HG03108 (cell line): Measurements from ENCODE around the gene NCS1.

Experiments used
- ATAC-seq: cut with Tn5 transposase; IDR thresholded peaks from one replicate; pipeline ENCODE4 v1.9.1; 2021; ENCODE audit warnings: moderate library complexity; ENCODE audit not compliant: unreplicated experiment

The NCS1 gene

DNA sequence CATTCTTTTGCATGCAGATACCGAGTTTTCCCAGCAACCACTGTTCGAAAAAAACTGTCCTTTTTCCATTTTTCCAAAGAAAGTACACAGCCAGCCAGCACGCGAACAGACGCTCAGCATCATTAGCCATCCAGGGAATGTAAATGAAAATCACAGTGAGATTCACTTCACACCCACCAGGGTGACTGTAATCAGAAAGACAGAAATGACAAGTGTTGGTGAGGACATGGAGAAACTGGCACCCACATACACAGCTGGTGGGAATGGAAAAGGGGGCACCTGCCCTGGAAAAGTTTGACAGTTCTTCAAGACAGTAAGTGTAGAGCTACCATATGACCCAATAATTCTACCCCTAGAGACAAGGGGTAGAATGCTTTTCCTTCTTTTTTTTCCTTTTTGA is 25.0 kb upstream of the NCS1 start:
- no peak for ATAC-seq

DNA sequence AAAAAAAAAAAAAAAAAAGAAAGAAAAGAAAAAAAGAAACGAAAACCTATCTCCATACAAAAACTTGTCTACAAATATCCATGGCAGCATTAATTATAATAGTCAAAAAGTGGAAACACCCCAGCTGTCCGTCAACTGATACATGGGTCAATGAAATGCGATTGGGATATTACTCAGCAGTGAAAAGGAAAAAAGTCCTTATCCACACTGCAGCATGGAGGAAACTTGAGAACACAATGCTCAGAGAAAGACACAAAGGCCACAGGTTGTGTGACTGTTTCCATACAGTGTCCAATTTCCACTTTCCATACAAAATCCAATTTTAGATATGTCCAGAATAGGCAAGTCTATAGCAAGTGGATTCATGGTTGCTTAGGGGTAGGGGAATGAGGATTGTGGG is 24.3 kb upstream of the NCS1 start:
- no peak for ATAC-seq

DNA sequence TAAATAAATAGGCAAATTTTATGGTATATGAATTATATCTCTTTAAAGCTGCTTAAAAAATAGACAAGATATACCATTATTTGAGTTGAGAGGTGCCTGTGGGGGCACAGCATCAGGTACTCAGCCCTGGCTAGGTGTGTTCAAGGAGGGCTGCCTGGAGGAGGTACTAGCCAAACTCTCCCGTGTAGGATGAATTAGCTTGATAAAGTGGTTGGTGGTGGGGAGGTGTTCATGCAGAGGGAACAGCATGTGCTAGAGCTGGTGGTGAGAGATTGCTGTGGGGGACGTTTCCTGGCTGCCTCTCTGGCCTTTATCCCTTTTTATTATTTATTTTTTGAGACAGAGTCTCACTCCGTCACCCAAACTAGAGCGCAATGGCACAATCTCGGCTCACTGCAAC is 23.2 kb upstream of the NCS1 start:
- ATAC-seq: no peak

DNA sequence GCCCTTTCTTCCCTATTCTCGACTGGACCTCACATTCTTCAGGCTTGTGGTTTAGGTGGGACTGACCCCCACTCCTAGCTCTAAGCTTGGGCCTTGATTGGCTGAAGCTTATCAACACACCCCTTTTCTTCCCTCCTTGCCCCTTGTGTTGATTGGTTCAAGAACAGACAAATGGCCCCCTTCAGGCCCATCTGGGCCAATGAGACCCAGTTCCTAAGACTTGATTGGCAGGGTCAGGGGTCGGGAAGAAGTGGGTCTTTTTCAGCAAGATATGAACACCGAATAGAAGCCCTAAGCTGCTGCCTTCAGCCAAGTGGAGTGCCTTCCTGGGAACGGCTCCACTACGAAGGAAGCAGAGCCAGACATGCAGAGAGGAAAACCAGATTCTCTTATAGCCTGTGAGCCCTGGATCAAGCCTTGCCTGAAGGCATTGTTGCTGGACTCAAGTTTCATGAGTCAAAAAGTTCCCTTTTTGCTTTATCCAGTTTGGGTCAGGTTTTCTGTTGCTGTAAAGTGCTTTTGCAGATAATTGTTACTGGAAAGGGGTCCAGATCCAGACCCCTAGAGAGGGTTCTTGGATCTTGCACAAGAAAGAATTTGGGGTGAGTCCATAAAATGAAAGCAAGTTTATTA is 22.4 kb upstream of the NCS1 start:
- ATAC-seq: no peak

DNA sequence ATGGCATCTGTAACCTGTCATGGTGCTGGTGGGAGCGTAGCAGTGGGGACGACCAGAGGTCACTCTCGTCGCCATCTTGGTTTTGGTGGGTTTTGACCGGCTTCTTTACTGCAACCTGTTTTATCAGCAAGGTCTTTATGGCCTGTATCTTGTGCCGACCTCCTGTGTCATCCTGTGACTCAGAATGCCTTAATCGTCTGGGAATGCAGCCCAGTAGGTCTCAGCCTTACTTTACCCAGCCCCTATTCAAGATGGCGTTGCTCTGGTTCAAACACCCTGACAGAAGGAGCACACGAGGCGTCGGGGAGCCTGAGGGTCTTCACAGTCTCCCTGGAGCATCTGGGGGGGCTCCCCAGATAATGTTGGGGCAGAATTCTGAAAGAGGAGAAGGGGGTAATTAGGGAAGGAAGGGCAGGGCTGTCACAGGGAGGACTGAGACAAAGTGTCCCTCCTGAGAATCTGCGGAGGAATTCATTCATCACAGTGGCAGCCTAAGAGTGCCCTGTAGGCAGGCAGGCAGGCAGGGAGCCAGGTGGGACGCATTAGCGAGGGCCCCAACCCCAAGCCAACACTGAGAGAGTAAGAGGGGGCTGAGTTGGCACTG is 21.3 kb upstream of the NCS1 start:
- no peak for ATAC-seq

DNA sequence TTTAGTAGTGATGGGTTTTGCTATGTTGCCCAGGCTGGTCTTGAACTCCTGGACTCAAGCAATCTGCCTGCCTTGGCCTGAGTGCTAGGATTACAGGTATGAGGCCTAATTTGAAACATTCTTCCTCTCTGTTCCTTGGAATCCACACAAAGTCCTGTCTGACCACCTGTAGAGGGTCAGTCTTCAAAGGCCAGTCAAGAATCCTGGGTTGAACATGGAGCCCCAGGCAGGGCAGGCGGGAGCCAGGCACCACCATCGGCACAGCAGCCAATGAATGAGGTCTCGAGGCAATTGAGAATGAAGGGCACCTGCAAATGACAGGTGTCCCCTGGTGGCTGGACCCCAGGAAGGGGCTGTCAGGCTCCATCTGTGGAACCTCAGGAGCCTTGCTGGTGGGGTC is 17.4 kb upstream of the NCS1 start:
- ATAC-seq: no peak

DNA sequence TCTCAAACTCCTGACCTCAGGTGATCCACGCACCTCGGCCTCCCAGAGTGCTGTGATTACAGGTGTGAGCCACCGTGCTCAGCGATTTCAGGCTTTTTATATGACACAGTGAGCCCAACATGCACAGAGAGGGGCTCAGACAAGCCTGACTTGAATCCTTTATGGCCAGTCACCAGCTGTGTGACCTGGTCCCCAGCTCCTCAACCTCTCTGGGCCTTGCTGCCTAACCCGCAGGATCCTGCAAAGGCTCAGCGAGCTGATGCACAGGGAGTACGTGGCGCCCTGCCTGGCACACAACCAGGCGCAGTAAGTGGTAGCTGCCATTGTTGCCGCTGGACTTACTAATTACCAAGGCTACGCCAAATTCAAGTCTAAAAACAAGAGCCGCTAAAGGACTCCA is 16.6 kb upstream of the NCS1 start:
- ATAC-seq: no peak

DNA sequence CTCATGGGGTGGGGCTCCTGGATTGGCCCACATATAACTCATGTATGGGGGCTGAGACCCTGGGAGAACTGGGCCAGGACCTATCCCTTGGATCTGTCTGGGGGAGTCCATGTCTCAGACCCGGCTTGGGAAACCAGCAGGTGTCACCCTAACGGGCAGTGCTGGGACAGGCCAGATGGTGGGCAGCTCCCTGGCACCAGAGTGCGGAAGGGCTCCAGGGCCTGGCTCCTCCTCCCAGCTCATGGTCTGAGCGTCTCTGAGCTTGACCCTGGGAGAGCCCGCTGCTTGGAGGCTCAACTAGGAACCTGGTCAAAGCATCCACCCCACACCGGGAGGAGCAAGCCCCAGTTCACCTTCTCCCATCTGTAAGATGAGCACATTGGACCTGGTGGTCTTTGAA is 15.5 kb upstream of the NCS1 start:
- no peak for ATAC-seq

DNA sequence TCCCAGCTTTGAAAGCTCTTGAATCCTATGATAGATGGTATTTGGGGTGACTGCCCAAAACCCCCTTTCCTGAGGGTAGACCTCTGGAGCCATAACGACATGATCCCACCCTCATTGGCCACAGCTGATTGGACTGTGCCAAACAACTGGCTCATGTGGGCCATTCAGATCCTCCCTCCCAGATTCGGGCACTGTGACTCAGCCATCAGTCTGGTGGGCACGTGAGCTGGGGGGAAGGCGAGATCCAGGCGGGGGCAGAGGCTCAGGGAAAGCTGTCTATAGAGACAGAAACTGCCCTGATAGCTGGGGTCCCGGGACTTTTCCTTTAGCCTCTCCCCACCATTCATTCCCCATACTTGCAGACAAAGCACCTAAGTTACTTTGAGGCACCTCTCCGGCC is 15.1 kb upstream of the NCS1 start:
- ATAC-seq: no peak

DNA sequence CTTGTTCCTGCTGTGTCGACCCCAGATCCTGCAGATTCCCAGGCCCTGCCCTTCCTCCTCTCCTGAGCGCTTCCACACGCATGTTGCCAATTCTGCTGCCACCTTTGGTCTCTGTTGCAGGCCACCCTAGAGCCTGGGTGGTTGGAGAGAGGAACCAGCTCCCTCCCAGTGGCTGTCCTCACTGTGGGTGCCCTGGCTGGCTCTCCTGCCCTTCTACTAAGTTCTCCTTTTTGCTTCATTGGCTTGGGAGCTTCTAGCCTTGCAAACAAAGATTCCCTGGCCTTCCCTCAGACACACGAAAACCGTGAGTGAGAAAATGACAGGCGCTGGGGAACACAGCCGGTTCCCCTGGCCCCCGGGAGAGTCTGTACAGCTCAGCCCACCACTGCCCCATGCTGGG is 14.2 kb upstream of the NCS1 start:
- ATAC-seq: no peak

DNA sequence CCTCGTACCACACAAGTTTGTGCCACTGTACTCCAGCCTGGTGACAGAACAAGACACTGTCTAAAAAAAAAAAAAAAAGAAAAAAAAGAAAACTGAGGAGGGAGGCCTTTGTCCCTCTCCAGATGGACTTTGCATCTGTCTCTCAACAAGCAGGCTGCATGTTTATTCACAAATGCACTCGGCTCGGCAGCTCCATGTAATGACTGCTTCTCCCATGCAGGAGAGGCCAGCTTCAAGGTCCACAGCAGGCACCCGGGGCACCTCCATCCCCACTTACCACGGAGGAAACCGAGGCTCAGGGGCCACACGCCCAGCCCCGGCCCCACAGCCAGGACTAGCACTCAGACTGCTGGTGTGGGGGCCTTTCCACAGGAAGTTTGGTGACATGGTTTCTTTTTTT is 13.1 kb upstream of the NCS1 start:
- no peak for ATAC-seq

DNA sequence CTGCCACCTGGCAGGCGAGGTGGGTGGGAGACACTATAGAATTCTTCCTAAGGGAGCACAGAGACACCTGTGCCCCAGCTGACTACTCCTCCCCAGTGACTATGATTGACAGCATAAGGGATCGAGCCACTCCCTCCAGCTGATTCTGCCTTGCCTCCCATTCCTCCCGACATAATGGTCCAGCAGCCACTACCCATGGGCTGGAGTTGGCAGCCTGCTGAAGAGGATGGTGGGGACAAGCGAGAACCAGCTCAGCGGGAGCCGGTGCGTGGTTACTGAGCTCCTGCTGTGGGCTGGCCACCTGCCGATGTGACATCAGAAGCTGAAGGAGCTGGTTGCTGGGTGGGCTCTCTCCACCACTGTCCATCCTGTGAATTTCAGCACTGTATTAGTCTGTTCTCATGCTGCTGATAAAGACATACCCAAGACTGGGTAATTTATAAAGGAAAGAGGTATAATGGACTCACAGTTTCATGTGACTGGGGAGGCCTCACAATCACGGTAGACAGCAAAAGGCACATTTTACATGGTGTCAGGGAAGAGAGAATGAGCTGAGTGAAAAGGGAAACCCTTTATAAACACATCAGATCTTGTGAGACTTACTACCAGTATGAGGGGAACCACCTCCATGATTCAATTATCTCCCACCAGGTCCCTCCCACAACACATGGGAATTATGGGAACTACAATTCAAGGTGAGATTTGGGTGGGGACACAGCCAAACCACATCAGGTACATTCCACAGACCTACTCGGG is 12.1 kb upstream of the NCS1 start:
- ATAC-seq: no peak

DNA sequence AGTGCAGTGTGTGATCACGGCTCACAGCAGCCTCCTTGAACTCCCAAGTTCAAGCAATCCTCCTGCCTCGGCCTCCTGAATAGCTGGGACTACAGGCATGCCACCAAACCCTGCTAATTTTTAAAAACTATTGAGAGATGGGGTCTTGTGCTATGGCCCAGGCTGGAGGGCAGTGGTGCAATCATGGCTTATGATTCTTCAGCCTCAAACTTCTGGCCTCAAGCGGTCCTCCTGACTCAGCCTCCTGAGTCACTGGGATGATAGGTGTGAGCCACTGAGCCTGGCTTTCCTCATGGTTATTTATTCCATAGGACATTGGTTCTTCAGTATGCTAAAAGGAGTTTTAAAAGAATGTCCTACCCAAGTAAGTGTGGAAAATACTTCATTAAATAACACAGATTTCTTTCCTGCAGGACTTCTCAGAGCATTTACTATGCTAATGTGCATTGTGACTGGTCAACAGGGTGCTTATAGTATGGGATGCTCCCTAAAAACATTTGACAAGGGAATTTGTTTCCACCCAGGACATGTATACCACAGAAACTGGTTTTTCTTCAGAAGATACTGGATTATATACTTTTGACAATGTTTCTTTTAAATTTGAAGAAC is 11.2 kb upstream of the NCS1 start:
- ATAC-seq: no peak

DNA sequence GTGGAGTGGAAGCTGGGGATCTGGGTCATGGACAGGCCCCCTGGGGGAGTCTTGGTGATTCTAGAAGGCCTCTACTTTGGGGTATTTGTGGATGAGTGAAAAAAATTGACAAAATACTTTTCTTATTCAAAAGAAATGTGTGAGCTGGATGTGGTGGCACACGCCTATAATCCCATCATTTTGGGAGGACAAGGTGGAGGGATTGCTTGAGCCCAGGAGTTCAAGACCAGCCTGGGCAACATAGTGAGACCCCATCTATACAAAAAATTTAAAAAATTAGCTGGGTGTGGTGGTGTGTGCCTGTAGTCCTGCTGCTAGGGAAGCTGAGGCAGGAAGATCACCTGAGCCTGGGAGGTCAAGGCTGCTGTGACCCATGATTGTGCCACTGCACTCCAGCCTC is 6.6 kb upstream of the NCS1 start:
- no peak for ATAC-seq

DNA sequence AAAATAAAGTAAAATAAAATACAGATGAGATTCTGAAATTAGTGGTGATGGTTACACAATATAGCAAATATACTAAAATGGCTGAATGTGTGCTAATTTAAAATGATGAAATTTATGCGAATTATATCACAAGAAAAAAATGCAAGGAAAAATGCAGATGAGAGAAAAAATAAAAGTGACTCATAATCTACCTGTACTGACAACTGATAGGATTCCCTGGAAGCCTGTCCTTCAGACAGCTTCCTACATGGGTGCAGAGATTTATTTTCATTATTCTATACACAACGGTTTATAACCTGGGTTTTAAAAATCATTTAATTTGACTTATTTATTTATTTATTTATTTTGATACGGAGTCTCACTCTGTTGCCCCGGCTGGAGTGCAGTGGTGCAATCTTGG is 5.8 kb upstream of the NCS1 start:
- no peak for ATAC-seq

DNA sequence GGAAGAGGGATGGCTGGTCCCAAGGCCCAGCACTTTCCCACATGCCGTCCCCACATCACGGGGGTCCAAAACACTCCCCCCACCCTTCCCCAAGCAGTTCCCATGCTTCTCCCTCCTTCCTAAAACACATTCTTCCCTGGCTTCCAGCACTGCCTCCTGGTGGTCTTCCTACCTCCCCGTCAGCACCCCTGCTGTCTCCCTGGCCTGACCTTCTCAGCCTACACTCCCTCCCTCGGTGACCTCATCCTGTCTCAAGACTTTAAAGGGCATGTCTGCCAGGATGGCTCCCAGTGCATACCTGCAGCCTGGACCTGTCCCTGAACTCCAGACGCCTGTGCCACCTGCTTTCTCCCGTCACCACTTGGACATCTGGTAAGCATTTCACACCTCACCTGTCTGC is 4.3 kb upstream of the NCS1 start:
- no peak for ATAC-seq

DNA sequence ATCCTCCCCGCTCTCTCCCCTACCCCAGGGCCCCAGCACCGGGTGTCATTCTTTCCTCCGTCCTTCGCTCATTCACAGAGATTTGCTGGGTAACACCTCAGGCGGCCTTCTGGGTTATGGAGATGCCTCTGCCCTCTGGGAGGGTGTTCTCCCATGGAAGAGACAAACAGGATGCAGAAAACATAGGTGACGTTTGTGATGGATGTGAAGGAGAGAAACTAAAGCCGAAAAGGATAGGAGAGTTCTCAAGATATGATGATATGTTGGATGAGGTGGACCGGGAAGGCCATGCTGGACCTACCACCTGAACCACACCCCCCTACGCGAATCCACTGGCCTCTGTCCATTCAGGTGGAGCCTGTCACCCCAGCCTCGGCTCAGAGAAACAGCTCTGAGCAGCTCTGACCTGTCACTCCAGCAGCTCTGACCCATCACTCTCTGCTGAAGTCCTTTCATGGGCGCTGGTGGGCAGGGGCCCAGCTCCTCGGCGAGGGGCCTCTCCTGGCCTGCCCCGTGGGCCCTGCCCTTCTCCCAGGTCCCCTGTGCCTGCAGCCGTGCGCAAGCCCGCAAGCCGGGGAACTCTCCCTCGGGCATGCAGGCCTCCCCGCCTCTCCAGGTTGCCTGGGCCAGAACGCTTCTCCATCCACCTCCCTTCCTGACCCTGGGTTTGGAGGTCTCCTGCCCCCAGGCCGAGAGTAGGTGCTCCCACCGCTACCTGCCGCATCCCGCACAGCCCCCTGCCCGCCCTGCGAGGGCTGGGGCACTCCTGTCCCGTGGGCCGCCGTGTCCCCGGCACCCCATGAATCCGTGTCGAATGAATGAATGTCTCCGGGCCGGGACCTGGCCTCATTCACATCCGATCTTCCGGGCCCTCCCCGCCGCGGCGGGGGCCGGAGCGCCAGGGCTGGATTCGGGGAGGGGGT is 717 bp upstream of the NCS1 start:
- no peak for ATAC-seq

DNA sequence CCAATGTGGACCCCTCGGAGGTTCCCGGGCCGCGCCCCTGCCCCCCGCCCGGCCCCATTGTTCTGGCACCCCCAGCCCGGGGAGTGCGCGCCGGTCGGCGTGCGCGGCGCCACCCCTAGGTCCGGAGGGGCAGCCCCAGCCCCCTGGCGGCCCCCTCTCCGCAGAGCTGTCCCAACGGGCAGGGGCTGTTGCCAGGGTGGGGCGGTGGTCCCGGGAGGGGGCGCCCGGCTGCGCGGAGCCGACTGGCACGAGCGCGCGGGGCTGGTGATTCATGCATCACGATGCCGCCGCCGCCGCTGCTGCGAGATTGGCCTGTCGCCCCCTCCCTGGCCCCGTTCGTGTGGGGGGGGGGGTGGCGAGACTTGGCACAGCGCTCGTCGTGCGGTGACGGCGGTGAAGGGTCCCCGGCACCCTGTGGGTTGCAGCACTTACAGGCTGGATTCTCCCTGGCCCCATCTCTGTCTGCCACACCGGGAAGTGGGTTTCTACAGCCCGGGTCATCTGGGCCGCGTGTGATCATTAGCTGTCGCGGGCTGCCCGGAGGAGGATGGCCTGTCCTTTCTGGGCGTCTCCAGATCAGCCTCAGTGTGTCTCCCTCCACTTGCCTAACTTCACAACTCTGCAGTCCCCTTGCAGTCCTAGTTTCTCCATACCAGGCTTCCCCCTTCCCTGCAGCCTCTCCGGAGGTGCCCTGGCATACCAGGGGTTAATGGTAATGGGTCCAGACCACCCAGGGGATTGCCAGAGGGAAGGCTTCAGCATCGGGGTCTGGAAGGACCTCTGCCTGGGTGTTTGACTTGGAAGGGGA is 858 bp downstream of the NCS1 start:
- ATAC-seq: no peak

DNA sequence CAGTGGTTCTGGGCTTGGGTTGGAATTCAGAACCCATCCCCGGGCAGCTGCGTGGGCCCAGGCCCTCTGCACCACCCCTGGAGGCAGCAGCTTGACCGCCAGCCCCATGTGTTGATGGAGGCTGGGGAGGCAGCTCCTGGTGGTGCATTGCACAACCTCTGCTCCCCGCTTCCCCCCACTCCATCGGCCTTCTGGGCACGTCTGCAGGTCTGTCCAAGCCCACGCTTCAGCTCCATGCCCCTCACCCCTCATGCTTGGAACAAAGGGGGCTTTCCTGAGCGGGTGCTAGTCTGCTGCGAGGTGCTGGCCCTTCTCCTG is 1.4 kb downstream of the NCS1 start:
- ATAC-seq: no peak

DNA sequence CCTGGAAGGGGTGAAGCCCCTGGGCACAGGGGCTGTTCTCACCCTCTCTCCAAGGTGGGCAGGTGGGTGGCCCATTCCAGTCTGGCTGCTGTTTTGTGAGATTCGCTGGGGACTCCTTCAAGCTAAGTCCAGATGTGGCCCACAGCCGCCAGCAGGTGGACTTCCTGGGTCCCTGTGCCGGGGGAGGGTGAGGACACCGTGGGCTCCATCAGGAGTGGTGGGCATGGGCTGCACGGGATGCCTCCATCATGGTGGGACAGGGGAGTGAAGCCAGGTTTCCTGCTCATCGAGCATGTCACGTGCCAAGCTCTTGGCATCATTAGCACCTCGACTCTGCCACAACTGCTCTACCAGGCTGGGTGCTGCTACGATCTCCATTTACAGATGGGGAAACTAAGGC is 1.8 kb downstream of the NCS1 start:
- no peak for ATAC-seq
